Thoracic aorta (tissue), 2 donors: ENCODE data around the gene NTRK3. TPM values are rescaled to one million over a fixed set of nuclear protein-coding genes. Genes with fewer than 3 reads are reported as not detected.

Source experiments
- ATAC-seq: fragments of 150-250 bp; one replicate; pipeline ENCODE4 v1.8.0; 2017; ENCODE audit warnings: low read depth; ENCODE audit not compliant: insufficient number of reproducible peaks, low FRiP score
- DNase-seq: peaks from one replicate; pipeline ENCODE4 v3.0.0-alpha.2; 2020; ENCODE audit warnings: low spot score
- H3K27ac ChIP-seq, 2 donors: fragments of 200-600 bp; sonication (generic); 1 replicate in 1 of 2; 2 replicates in 1 of 2; pipeline ENCODE4 v1.5.1; 2016; ENCODE audit warnings: mild to moderate bottlenecking in 2 of 2, moderate library complexity in 2 of 2
- H3K27me3 ChIP-seq: fragments of 200-600 bp; sonication (generic); replicated peaks from 2 replicates; pipeline ENCODE4 v1.6.0; 2016; ENCODE audit warnings: mild to moderate bottlenecking; ENCODE audit not compliant: insufficient read depth
- H3K36me3 ChIP-seq: fragments of 200-600 bp; sonication (generic); one replicate; pipeline ENCODE4 v1.5.1; 2016
- H3K4me1 ChIP-seq, 2 donors: fragments of 200-600 bp; sonication (generic); 1 replicate in 1 of 2; 2 replicates in 1 of 2; pipeline versions ENCODE4 v1.5.1 to v1.6.0; 2016; ENCODE audit warnings: low read depth in 2 of 2, mild to moderate bottlenecking in 1 of 2; ENCODE audit not compliant: control insufficient read depth in 1 of 2
- H3K4me3 ChIP-seq: fragments of 200-600 bp; sonication (generic); 2 replicates; pipeline ENCODE4 v1.5.1; 2016; ENCODE audit warnings: mild to moderate bottlenecking
- H3K9me3 ChIP-seq: fragments of 200-600 bp; sonication (generic); 2 replicates; pipeline ENCODE4 v1.5.1; 2016
- CTCF ChIP-seq: fragments of 200-600 bp; sonication (generic); IDR thresholded peaks from one replicate; pipeline ENCODE4 v1.5.1; 2019; ENCODE audit warnings: antibody characterized with exemption
- total RNA-seq, 2 donors: library from RNA; depleted of rRNA; stranded (reverse); fragments of >200 nt; gene quantifications; one replicate each; pipeline versions ENCODE4 v1.1.0 to v1.2.3, GENCODE V29; 2016

The NTRK3 gene
- total RNA-seq, 2 donors from 2014 or later, result 84.9 to 87.3 TPM

GRCh38 chr15:88023914-88024313, 232.6 kb downstream of the NTRK3 start:
- ATAC-seq, result no peak
- no peak for TF ChIP-seq CTCF
- H3K4me1 ChIP-seq, result peaks cover 2 to 17% of the 10 kb centered on the region in 2 donors

DNA sequence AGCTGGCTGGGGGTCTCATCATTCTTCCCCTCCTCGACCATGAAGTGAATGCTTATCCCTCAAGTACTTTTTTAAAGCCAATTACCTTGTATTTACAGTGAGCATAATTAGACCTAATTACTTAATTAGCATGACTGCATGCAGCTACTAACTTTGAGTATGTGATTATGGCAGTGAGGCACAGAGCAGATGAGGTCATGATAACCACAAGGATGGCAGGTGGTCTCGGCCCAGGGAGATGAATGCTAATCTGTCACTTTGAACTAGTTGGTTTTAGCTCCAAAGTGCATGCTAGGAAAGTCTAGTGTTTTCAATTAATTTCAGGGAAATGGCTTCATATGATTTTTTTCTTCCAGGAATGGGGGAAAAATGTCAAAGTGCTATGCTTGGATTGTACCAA, 233.8 kb downstream of the NTRK3 start:
- H3K27ac ChIP-seq, result no peak overlapping the region
- no peaks in the 10 kb centered on the region for H3K9me3 ChIP-seq
- no peaks in the 10 kb centered on the region for H3K27me3 ChIP-seq
- no peak overlapping the region for H3K4me3 ChIP-seq
- no peak for TF ChIP-seq CTCF
- H3K36me3 ChIP-seq, result no peaks in the 10 kb centered on the region
- ATAC-seq, result no peak
- H3K4me1 ChIP-seq, result peaks cover 2 to 17% of the 10 kb centered on the region in 2 donors
- no peak for DNase-seq

More at GRCh38 chr15:88023914-88024313, 232.6 kb downstream of the NTRK3 start:
- Histone ChIP-seq H3K27me3 (no peaks in the 10 kb centered on the region), H3K27ac (no peak overlapping the region), H3K4me3 (no peak overlapping the region), H3K36me3 (no peaks in the 10 kb centered on the region), H3K9me3 (no peaks in the 10 kb centered on the region)
- no peak for DNase-seq

GRCh38 chr15:88021601-88022000, 234.9 kb downstream of the NTRK3 start:
- no peaks in the 10 kb centered on the region for H3K27me3 ChIP-seq
- DNase-seq, result no peak
- H3K27ac ChIP-seq, result no peak overlapping the region
- peaks cover 2 to 17% of the 10 kb centered on the region in 2 donors for H3K4me1 ChIP-seq
- no peaks in the 10 kb centered on the region for H3K9me3 ChIP-seq
- H3K36me3 ChIP-seq, result no peaks in the 10 kb centered on the region
- H3K4me3 ChIP-seq, result no peak overlapping the region
- TF ChIP-seq CTCF, result no peak
- ATAC-seq, result no peak

GRCh38 chr15:88020806-88021205, 235.7 kb downstream of the NTRK3 start:
- Histone ChIP-seq H3K4me3 (no peak overlapping the region), H3K9me3 (no peaks in the 10 kb centered on the region), H3K27me3 (no peaks in the 10 kb centered on the region), H3K27ac (no peak overlapping the region), H3K36me3 (no peaks in the 10 kb centered on the region), H3K4me1 (peaks cover 2 to 25% of the 10 kb centered on the region in 2 donors)
- no peak for ATAC-seq
- no peak for TF ChIP-seq CTCF
- DNase-seq, result no peak

- Histone ChIP-seq H3K4me3 (no peak overlapping the region), H3K36me3 (no peaks in the 10 kb centered on the region), H3K4me1 (peaks cover 7 to 36% of the 10 kb centered on the region in 2 donors), H3K9me3 (no peaks in the 10 kb centered on the region), H3K27ac (no peak overlapping the region), H3K27me3 (no peaks in the 10 kb centered on the region)
- no peak for TF ChIP-seq CTCF
- ATAC-seq (no peak), DNase-seq (no peak)
Measured at GRCh38 chr15:88019656-88020055, 236.9 kb downstream of the NTRK3 start.
